ENCODE measurements around the gene MRPL38.
"Not testable (repeated sequence)": the region's sequence is repeated elsewhere in the genome, so short reads cannot be mapped to it uniquely, and the experiment has no call there.

Gene MRPL38

DNA sequence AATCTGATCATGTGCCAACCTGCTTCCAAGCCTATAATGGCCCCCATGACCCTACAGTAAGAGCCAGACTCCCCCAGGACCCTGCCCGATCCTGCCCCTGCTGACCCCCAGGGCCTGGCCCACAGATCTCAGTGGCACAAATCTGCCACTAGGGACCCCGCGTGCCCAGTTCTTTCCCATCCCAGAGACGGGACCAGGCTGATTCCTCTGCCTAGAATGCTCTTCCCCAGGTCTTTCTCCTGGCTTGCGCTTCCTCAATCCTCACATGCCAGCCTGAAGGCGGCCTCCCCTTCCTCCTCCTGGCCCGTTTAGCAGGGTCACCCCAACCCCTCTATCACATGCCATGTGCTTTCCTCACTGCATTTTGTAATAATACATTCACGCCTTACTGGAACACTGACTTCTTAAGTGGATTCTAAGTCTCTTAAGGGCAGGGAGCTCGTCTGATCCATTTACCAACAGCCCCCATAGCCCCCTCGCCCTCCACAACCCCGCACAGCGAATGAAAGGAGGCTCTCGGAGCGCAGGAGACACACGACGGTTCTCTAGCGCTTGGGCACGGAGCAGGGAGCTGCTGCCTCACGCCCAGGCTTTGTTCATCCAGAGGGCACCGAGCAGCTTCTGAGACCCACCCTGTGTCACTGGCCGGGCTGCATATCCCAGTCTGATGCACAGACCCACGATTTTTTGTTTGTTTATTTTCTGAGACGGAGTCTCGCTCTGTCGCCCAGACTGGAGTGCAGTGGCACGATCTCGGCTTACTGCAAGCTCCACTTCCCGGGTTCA, 9.1 kb downstream of the MRPL38 start:
- no peak for DNase-seq

DNA sequence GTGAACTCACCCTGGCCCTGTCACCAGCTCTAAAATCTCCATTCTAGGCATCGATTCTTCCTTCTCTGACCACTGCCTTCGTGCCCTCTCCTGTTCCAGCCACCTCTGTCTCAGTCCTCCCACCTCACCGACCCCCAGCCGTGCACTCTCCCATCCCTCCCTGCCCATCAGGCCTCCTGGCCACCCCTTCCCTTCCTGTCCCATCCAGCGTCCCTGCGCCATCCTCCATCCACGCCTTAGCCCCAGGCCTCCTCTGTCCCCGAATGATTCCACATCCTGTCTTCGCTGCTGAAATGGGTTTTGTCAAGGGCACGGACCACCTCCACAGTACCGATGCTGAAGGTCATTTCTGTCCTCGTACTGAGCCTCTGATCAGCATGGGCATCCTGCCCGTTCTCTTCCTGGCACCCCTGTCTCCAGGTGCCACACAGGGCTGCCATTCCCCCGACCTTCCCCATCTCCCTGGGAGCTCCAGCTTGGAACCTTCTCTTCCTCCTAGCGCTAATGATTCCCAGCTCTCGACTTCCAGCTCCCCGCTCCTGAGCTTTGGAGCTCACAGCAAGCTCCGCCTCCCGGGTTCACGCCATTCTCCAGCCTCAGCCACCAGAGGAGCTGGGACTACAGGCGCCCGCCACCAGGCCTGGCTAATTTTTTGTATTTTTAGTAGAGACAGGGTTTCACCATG, 10.5 kb downstream of the MRPL38 start:
- DNase-seq: no peak

DNA sequence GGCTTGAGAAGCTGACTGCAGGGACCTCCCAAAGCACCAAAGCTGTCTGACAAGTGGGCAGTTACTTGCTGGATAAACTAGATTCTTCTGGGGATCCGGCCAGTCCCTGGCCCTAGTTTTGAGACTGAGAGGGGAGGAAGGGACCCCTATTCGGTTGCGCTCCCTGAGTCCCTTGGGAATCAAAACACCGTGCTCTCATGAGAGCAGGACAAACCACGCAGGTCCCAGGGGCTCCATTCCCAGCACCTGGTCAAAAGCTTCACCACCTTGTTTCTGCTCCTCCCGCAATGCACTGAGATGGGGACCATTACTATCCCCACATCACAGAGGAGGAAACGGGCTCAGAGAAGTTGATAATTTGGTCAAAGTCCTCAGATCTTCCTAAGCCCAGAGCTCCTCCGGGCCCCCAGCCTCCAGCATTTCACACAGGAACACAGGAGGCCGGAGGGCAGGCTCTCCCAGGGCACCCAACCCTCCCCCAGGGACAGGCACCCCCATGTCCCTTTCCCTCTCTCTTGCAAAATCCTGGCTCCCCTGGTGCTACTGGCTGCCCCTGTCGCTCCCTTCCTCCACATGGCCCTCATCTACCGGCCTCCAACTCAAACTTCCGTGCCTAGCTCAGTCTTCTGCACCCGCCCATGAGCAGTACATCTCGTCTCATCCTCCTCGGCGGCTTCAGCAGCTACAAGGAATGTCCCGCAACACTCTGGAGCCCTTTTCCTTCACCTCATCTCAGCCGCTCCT, 11.2 kb downstream of the MRPL38 start:
- no peak for DNase-seq

- DNase-seq: no peak
Observed at GRCh38 chr17:75892556-75893224, 12.0 kb downstream of the MRPL38 start.

DNA sequence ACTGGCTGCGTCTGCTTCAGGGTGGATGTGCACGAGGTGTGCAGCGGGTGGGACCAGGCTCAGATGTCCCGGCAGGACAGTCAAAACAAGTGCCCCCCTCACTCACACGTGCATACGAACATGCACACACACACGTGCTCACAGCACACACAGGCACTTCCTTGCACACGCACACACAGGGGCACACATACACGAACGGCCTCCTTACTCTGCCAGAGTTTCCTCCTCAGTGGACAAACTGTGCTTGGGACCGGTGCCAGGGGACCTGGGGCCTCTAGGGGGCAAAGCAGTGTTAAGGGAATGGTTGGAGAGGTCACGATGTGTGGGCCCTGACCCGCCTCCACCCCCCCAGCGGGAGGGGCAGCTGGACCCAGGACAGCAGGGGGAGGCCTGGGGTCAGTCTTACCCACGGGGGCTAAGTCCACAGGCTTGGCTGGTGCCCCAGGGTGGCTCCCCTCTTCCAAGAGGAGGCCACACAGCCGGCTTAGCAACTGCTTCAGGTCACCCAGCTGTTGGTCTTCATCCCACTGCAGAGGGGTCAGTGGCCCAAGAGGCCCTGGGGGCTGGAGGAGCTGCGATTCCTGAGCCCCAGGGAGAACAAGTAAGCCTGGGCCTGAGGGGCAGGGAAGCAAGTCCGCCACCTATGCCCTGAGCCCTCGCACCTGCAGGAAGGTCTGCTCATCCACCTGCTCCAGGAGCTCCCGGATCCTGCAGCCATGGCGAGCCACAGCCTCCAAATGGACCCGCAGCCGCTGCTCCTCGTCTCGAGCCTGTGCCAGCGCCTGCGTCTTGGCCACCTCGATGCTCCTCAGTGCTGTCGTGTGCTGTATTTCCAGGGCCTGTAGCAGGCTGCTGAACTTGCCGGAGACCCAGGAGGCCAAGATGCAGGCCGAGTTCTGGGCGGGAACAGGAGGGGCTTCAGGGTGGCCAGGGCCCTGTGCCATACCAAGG, 12.8 kb downstream of the MRPL38 start:
- DNase-seq: no peak

DNA sequence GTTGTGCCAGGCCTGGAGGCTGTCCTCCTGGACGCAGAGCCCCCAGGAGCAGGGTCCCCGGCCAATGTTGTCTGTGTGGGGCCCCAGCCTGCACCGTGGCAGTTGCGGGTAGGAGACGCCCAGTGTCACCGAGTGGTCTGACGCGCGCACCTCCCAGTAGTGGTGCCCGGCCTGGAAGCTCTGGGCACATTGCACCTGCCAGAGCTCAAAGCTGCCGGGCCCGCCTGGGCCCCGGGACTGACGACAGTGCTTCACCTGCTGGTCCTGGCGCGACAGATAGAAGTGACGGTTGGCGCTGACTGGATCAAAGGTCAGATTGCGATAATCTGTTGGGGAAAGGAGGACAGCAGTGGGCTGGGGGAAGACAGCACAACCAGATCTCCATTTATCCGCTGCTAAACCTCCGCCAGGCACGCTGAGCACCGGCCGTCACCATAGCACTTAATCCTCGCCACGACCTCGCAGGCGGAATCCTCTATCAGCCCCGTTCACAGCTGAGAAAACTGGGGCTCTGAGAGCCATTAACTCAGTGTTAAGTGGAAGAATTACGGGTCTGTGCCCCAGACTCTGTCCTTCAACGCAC, 13.6 kb downstream of the MRPL38 start:
- no peak for DNase-seq

- DNase-seq: no peak
Observed at GRCh38 chr17:75889454-75889853, 15.2 kb downstream of the MRPL38 start.

DNA sequence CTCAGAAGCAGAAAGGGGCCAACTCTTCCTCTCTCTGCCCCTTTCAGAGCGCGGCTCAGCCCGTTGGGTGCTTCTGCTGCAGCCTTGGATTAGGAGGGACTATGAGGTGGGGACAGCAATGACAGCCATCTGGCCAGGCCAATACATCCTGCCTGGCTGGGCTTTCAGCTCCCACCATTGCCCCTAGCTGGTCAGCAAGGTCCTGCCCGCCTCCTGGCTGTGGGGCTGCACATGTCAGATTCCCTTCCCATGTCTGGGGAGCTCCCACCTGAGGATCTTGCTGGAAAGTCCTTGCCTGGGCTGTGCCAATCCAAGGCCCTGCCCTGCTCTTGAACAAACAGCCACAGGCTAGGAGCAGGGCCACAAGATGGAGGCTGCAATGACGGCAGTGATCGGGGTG, 16.2 kb downstream of the MRPL38 start:
- no peak for DNase-seq

DNA sequence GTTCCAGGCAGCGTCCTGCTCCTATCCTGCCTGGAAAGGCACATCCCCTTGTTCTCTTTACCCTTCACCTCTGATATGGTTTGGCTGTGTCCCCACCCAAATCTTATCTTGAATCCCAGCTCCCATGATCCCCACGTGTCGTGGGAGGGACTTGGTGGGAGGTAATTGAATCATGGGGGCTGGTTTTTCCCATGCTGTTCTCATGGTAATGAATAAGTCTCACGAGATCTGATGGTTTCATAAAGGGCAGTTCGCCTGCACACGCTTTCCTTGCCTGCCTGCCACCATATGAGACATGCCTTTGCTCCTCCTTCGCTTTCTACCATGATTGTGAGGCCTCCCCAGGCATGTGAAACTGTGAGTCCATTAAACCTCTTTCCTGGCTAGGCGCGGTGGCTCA, 18.8 kb downstream of the MRPL38 start:
- not testable (repeated sequence) for DNase-seq

GRCh38 chr17:75885431-75885830, 19.3 kb downstream of the MRPL38 start:
- no peak for DNase-seq

DNA sequence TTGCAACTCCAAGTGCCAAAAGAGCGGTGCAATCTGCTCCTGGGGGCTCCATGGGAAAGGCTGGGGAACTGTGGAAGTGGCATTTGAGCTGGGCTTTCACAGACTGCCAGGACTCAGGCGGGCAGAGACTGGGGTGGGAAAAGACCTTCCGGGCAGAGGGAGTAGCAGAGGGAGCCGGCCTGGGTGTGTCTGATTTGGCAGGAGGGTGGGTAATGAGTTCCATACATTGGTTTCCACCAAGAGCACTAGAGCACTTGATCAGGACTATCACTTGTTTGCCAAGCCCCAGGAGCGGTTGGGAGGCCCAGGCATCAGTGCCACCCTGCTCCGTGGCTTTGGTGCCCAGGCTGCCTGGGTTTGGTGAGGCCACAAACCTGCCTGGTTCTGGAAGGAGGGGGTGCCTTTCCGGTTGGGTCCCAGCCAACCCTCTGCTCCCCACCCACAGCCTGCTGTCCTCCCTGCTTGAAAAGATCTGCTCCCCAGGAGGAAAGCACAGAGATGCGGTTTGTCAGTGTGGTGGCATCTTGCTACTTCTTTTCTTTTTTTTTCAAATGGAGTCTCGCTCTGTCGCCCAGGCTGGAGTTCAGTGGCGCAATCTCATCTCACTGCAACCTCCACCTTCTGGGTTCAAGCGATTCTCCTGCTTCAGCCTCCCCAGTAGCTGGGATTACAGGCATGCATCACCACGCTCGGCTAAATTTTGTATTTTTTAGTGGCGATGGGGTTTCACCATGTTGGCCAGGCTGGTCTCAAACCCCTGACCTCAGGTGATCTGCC, 22.8 kb downstream of the MRPL38 start:
- DNase-seq: peak in 1 of 2 donors; percentile 25

- no peak for DNase-seq
Observed at GRCh38 chr17:75880266-75880665, 24.4 kb downstream of the MRPL38 start.

- DNase-seq: peak in 1 of 2 donors; percentile 22
Observed at GRCh38 chr17:75878174-75878998, 26.3 kb downstream of the MRPL38 start, which contains the start of gene TRIM47. Gene TRIM47 (minus strand): TSS chr17:75878581. CDS start chr17:75878548, 33 bp downstream.

- peak; percentile 77 to 78 for DNase-seq
Observed at GRCh38 chr17:75877752-75878173, 26.9 kb downstream of the MRPL38 start.

GRCh38 chr17:75876938-75877751, 27.5 kb downstream of the MRPL38 start:
- DNase-seq: no peak

GRCh38 chr17:75876190-75876937, 28.3 kb downstream of the MRPL38 start:
- peak; percentile 73 to 77 for DNase-seq

GRCh38 chr17:75875940-75876189, 28.8 kb downstream of the MRPL38 start:
- DNase-seq: no peak
